Esophagus (tissue), 2 donors: ENCODE results near the gene TRIM17. TPM values are rescaled to one million over a fixed set of nuclear protein-coding genes. Genes with fewer than 3 reads are reported as not detected.

Experiments
- H3K27ac ChIP-seq, 2 donors: one replicate each; pipeline ENCODE4 v1.5.1; 2013; ENCODE audit warnings: low read depth in 2 of 2, mild to moderate bottlenecking in 2 of 2, inconsistent platforms in 1 of 2, low read length in 1 of 2, moderate library complexity in 1 of 2
- H3K27me3 ChIP-seq, 2 donors: one replicate each; pipeline ENCODE4 v1.6.1; 2013; ENCODE audit warnings: low read length in 2 of 2, control low read depth in 1 of 2, mild to moderate bottlenecking in 1 of 2; ENCODE audit not compliant: insufficient read depth in 2 of 2, control insufficient read depth in 1 of 2
- H3K36me3 ChIP-seq, 2 donors: one replicate each; pipeline ENCODE4 v1.6.1; 2013; ENCODE audit warnings: low read length in 1 of 2; ENCODE audit not compliant: control insufficient read depth in 2 of 2, insufficient read depth in 2 of 2
- H3K4me1 ChIP-seq, 2 donors: one replicate each; pipeline ENCODE4 v1.6.1; 2013; ENCODE audit warnings: low read length in 1 of 2; ENCODE audit not compliant: control insufficient read depth in 2 of 2, insufficient read depth in 2 of 2
- H3K4me3 ChIP-seq, 2 donors: one replicate each; pipeline ENCODE4 v1.5.1; 2013; ENCODE audit warnings: low read length in 2 of 2, mild to moderate bottlenecking in 2 of 2, low read depth in 1 of 2, moderate library complexity in 1 of 2
- H3K9me3 ChIP-seq, 2 donors: one replicate each; pipeline ENCODE4 v1.6.1; 2013; ENCODE audit warnings: mild to moderate bottlenecking in 2 of 2, low read depth in 1 of 2, low read length in 1 of 2, moderate library complexity in 1 of 2; ENCODE audit not compliant: control insufficient read depth in 2 of 2, insufficient read depth in 1 of 2
- WGBS, 2 donors: extraction: QIAGEN DNeasy Blood & Tissue Kit; methylation state at CpG; one replicate each; pipeline ENCODE4 v1.1.7; 2013; 5-methylcytosine and 5-hydroxymethylcytosine counted together
- polyA plus RNA-seq, 2 donors: library from polyadenylated mRNA; stranded (reverse); fragments of 200-250 nt; gene quantifications; one replicate each; pipeline ENCODE4 v1.2.3, GENCODE V29; 2013
- donor health status: healthy with polysubstance abuse.
- donor health status: Bipolar disorder and iron deficiency.

TRIM17 gene
- polyA plus RNA-seq: 1 to 10 TPM; 1.1 to 1.8 TPM

- Histone ChIP-seq H3K27me3 (no peaks in the 10 kb centered on the region), H3K36me3 (no peaks in the 10 kb centered on the region), H3K4me3 (peak within 1 kb of the TSS; percentile 34 to 40), H3K27ac (no peak within 1 kb of the TSS), H3K4me1 (peaks cover 3 to 12% of the 10 kb centered on the region in 2 donors), H3K9me3 (no peaks in the 10 kb centered on the region)
- WGBS, 2 donors: 1% methylated on average over 46 to 59 of the region's 59 CpGs
These were observed at the start of gene TRIM17 for GRCh38 chr1:228416217-228416933. Gene TRIM17, minus strand, starts transcription at chr1:228416861. Its CDS starts 1,789 bp downstream, at chr1:228415072.

- Histone ChIP-seq H3K27me3 (peaks cover 0 to 6% of the 10 kb centered on the region in 2 donors), H3K9me3 (no peaks in the 10 kb centered on the region), H3K4me3 (no peak overlapping the region), H3K36me3 (no peaks in the 10 kb centered on the region), H3K27ac (no peak overlapping the region), H3K4me1 (peaks cover 2 to 14% of the 10 kb centered on the region in 2 donors)
- 48 to 51% methylated on average over 8 of the region's 8 CpGs for WGBS, 2 donors
These were observed 49.0 kb upstream of the TRIM17 start for GRCh38 chr1:228465571-228466146.

GRCh38 chr1:228465141-228465540 is 48.5 kb upstream of the TRIM17 start:
- H3K27ac ChIP-seq: no peak overlapping the region
- H3K27me3 ChIP-seq: peaks cover 0 to 4% of the 10 kb centered on the region in 2 donors
- H3K4me3 ChIP-seq: no peak overlapping the region
- H3K4me1 ChIP-seq: peaks cover 2 to 14% of the 10 kb centered on the region in 2 donors
- H3K36me3 ChIP-seq: no peaks in the 10 kb centered on the region
- H3K9me3 ChIP-seq: no peaks in the 10 kb centered on the region
- 19 to 26% methylated on average over 13 of the region's 13 CpGs for WGBS, 2 donors

- H3K27ac ChIP-seq: no peak overlapping the region
- peak overlapping the region in 1 of 2 donors; percentile 18 for H3K4me3 ChIP-seq
- H3K9me3 ChIP-seq: no peaks in the 10 kb centered on the region
- peaks cover 2 to 10% of the 10 kb centered on the region in 2 donors for H3K4me1 ChIP-seq
- H3K27me3 ChIP-seq: peaks cover 0 to 4% of the 10 kb centered on the region in 2 donors
- 2 to 3% methylated on average over 33 of the region's 33 CpGs for WGBS, 2 donors
- no peaks in the 10 kb centered on the region for H3K36me3 ChIP-seq
These were observed 47.9 kb upstream of the TRIM17 start for GRCh38 chr1:228464487-228464983.

- H3K4me3 ChIP-seq: peak overlapping the region in 1 of 2 donors; percentile 18
- 3 to 4% methylated on average over 52 to 56 of the region's 56 CpGs for WGBS, 2 donors
- H3K36me3 ChIP-seq: no peaks in the 10 kb centered on the region
- H3K27me3 ChIP-seq: peaks cover 0 to 4% of the 10 kb centered on the region in 2 donors
- peaks cover 2 to 10% of the 10 kb centered on the region in 2 donors for H3K4me1 ChIP-seq
- H3K27ac ChIP-seq: no peak overlapping the region
- H3K9me3 ChIP-seq: no peaks in the 10 kb centered on the region
These were observed 47.1 kb upstream of the TRIM17 start for GRCh38 chr1:228463559-228464455.

GRCh38 chr1:228463009-228463558 is 46.4 kb upstream of the TRIM17 start:
- peaks cover 0 to 4% of the 10 kb centered on the region in 2 donors for H3K27me3 ChIP-seq
- 55 to 63% methylated on average over 7 of the region's 7 CpGs for WGBS, 2 donors

GRCh38 chr1:228462560-228462959 is 45.9 kb upstream of the TRIM17 start:
- Histone ChIP-seq H3K27ac (no peak overlapping the region), H3K9me3 (no peaks in the 10 kb centered on the region), H3K4me1 (peaks cover 2 to 13% of the 10 kb centered on the region in 2 donors), H3K4me3 (no peak overlapping the region), H3K36me3 (no peaks in the 10 kb centered on the region), H3K27me3 (peaks cover 0 to 4% of the 10 kb centered on the region in 2 donors)
- 82 to 84% methylated on average over 5 of the region's 5 CpGs for WGBS, 2 donors

More at GRCh38 chr1:228463009-228463558, 46.4 kb upstream of the TRIM17 start:
- H3K4me1 ChIP-seq: peaks cover 2 to 13% of the 10 kb centered on the region in 2 donors
- H3K36me3 ChIP-seq: no peaks in the 10 kb centered on the region
- no peak overlapping the region for H3K4me3 ChIP-seq
- no peaks in the 10 kb centered on the region for H3K9me3 ChIP-seq
- H3K27ac ChIP-seq: no peak overlapping the region

- Histone ChIP-seq H3K27me3 (no peaks in the 10 kb centered on the region), H3K4me1 (peaks cover 2 to 13% of the 10 kb centered on the region in 2 donors), H3K36me3 (no peaks in the 10 kb centered on the region), H3K4me3 (no peak overlapping the region), H3K27ac (no peak overlapping the region), H3K9me3 (no peaks in the 10 kb centered on the region)
- WGBS, 2 donors: 84 to 85% methylated on average over 2 of the region's 2 CpGs
These were observed 44.2 kb upstream of the TRIM17 start for GRCh38 chr1:228460821-228461220.
